Measurements from ENCODE around the gene BPIFB6.
A peak's percentile ranks its signal among the peaks of the same experiment; 100 is the strongest.

BPIFB6 gene

GRCh38 chr20:33063271-33063670 lies 31.8 kb downstream of the BPIFB6 start:
- no peak for DNase-seq (ENCODE audit: low spot score)

GRCh38 chr20:33064572-33065287 lies 33.3 kb downstream of the BPIFB6 start:
- DNase-seq (ENCODE audit: low spot score) = no peak

- DNase-seq (ENCODE audit: low spot score) = no peak
These were observed 34.3 kb downstream of the BPIFB6 start for GRCh38 chr20:33065785-33066184.

GRCh38 chr20:33067806-33068205 lies 36.4 kb downstream of the BPIFB6 start:
- no peak for DNase-seq (ENCODE audit: low spot score)

- no peak for DNase-seq (ENCODE audit: low spot score)
These were observed 36.9 kb downstream of the BPIFB6 start for GRCh38 chr20:33068251-33068939.

GRCh38 chr20:33069673-33070072 lies 38.2 kb downstream of the BPIFB6 start:
- no peak for DNase-seq (ENCODE audit: low spot score)

- no peak for DNase-seq (ENCODE audit: low spot score)
These were observed 38.9 kb downstream of the BPIFB6 start for GRCh38 chr20:33070111-33071053.

GRCh38 chr20:33071198-33071597 lies 39.8 kb downstream of the BPIFB6 start:
- no peak for DNase-seq (ENCODE audit: low spot score)

- DNase-seq (ENCODE audit: low spot score) = no peak
These were observed 40.9 kb downstream of the BPIFB6 start for GRCh38 chr20:33072362-33072761.

- DNase-seq (ENCODE audit: low spot score) = no peak
These were observed 41.4 kb downstream of the BPIFB6 start for GRCh38 chr20:33072813-33073212.

GRCh38 chr20:33074675-33075074 lies 43.2 kb downstream of the BPIFB6 start:
- no peak for DNase-seq (ENCODE audit: low spot score)

GRCh38 chr20:33075281-33075680 lies 43.8 kb downstream of the BPIFB6 start:
- no peak for DNase-seq (ENCODE audit: low spot score)

- peak; percentile 18 for DNase-seq (ENCODE audit: low spot score)
These were observed 45.4 kb downstream of the BPIFB6 start for GRCh38 chr20:33076662-33077372.

- no peak for DNase-seq (ENCODE audit: low spot score)
These were observed 47.8 kb downstream of the BPIFB6 start, which contains the start of gene BPIFB4 for GRCh38 chr20:33079259-33079658. BPIFB4 (plus strand) TSS chr20:33079643; CDS start chr20:33081527, 1,884 bp downstream.

GRCh38 chr20:33081411-33082154 lies 50.1 kb downstream of the BPIFB6 start:
- DNase-seq (ENCODE audit: low spot score) = no peak

- no peak for DNase-seq (ENCODE audit: low spot score)
These were observed 51.1 kb downstream of the BPIFB6 start for GRCh38 chr20:33082546-33082945.

- no peak for DNase-seq (ENCODE audit: low spot score)
These were observed 52.3 kb downstream of the BPIFB6 start for GRCh38 chr20:33083544-33084340.

- no peak for DNase-seq (ENCODE audit: low spot score)
These were observed 53.3 kb downstream of the BPIFB6 start for GRCh38 chr20:33084722-33085121.

GRCh38 chr20:33086052-33086722 lies 54.7 kb downstream of the BPIFB6 start:
- DNase-seq (ENCODE audit: low spot score) = no peak

- no peak for DNase-seq (ENCODE audit: low spot score)
These were observed 59.7 kb downstream of the BPIFB6 start for GRCh38 chr20:33091147-33091546.

Measured in pons (tissue), 1 donor.